GM18858 (cell line): ENCODE results near the gene CHRM5.

Source experiments
- ATAC-seq: cut with Tn5 transposase; IDR thresholded peaks from one replicate; pipeline ENCODE4 v1.9.1; 2021; ENCODE audit not compliant: unreplicated experiment

CHRM5 gene

GRCh38 chr15:34084086-34084485 is 115.8 kb downstream of the CHRM5 start:
- no peak for ATAC-seq

- no peak for ATAC-seq
These were observed 117.4 kb downstream of the CHRM5 start for GRCh38 chr15:34085746-34086145.

DNA sequence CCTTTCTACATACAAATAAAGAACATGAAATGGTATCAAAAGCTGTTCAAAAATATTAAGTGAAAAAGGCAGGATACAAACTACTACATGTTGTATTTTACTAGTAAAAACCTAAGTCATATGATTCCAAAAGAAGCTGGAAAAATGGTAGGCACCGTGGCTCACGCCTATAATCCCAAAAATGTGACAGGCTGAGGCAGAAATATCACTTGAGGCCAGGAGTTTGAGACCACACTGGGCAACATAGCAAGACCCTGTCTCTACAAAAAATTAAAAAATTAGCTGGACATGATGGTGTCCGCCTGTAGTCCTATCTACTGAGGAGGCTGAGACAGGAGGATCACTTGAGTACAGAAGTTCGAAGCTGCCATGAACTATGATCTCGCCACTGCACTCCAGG is 131.6 kb downstream of the CHRM5 start:
- ATAC-seq: no peak

- ATAC-seq: peak; percentile 93
These were observed 133.3 kb downstream of the CHRM5 start, which contains the start of the genes EMC7 and PGBD4 for GRCh38 chr15:34101366-34102174. Gene EMC7 (minus strand): TSS chr15:34101862. CDS start chr15:34101839, 23 bp downstream. Gene PGBD4 (plus strand): TSS chr15:34102083. CDS start chr15:34102532, 449 bp downstream.

DNA sequence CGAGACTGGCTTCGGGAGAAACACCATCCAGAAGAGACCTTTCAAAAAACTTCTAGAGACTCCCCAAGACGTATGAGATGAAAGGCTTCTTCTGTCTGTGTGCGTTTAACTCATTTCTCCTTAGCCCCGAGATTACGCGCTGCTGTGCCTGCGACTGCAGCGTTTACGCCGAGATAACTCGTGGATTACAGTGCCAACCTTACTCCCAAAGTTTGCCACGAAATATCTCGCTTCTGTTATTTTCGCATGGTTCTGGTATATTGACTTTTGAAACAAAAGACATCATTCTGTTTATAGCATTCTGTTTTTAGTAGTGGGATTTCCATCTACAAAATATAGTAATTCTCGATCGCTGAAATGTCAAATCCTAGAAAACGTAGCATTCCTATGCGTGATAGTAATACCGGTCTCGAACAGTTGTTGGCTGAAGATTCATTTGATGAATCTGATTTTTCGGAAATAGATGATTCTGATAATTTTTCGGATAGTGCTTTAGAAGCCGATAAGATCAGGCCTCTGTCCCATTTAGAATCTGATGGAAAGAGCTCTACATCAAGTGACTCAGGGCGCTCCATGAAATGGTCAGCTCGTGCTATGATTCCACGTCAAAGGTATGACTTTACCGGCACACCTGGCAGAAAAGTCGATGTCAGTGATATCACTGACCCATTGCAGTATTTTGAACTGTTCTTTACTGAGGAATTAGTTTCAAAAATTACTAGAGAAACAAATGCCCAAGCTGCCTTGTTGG is 134.1 kb downstream of the CHRM5 start:
- no peak for ATAC-seq

GRCh38 chr15:34106423-34106822 is 138.1 kb downstream of the CHRM5 start:
- no peak for ATAC-seq

GRCh38 chr15:34107315-34107714 is 139.0 kb downstream of the CHRM5 start:
- no peak for ATAC-seq

GRCh38 chr15:34109797-34110663 is 141.7 kb downstream of the CHRM5 start:
- no peak for ATAC-seq

DNA sequence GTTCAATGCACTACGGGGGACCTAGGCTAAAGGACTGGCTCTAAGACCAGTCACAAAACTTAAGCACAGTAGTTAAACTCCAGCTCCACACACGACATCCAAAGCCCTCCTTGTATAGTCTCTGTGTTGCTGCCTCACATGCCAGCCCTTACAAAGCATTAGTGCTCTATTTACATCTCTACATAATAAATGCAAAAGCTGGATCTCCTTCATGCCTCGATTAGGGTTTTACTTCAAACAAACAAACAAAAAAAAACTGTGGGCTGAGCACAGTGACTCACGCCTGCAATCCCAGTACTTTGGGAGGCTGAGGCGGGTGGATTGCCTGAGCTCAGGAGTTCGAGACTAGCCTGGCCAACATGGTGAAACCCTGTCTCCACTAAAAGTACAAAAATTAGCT is 143.2 kb downstream of the CHRM5 start:
- ATAC-seq: no peak

DNA sequence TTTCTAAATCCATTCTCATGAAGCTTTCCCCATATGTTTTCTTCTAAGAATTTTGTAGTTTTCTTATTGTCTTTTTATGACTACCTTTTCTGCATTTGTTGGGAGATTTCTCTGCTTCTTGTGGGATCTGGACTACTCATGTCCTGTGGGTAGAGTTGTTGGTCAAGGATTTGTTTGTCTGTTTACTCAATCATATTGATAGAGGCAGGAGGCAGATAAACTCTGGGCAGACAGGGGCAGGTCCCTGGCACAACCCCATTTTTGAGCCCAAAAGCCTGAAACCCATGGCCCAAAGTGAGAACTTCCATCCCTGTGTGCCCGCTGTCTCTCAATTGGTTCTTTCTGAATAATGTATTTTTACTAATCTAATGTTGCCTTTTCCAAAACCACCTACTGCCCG is 145.9 kb downstream of the CHRM5 start:
- ATAC-seq: no peak

- ATAC-seq: no peak
These were observed 146.4 kb downstream of the CHRM5 start for GRCh38 chr15:34114739-34115138.

DNA sequence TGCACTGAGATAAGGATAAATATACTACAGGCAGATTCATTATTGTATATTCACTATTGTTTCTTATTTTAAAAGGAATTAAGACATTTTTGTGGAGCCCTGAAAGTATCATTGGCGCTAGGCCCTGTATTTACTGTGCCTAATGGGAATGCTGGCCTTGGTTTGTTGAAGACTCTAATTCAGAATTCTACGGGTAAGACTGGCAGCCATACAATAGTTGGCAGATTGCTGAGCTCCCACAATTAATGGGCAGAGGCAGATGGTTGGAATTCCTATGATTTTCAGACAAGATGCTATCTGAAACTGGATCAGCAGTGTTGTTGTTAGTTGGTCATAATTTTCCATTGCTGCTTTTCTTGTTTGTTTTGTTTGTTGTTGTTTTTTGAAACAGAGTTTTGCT is 148.3 kb downstream of the CHRM5 start:
- no peak for ATAC-seq
